ENCODE results near the gene SERINC1.

GRCh38 chr6:122449069-122449468 is 22.5 kb downstream of the SERINC1 start:
- TF ChIP-seq, protein P1, sequence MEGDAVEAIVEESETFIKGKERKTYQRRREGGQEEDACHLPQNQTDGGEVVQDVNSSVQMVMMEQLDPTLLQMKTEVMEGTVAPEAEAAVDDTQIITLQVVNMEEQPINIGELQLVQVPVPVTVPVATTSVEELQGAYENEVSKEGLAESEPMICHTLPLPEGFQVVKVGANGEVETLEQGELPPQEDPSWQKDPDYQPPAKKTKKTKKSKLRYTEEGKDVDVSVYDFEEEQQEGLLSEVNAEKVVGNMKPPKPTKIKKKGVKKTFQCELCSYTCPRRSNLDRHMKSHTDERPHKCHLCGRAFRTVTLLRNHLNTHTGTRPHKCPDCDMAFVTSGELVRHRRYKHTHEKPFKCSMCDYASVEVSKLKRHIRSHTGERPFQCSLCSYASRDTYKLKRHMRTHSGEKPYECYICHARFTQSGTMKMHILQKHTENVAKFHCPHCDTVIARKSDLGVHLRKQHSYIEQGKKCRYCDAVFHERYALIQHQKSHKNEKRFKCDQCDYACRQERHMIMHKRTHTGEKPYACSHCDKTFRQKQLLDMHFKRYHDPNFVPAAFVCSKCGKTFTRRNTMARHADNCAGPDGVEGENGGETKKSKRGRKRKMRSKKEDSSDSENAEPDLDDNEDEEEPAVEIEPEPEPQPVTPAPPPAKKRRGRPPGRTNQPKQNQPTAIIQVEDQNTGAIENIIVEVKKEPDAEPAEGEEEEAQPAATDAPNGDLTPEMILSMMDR (conservative IDR thresholded peaks at IDR 0.05; ENCODE audit: low read depth, low read length) = no peak
- TF ChIP-seq ELK1 (IDR thresholded peaks at IDR 0.05; ENCODE audit: borderline replicate concordance, low read depth, low read length) (no peak), MXI1 (IDR thresholded peaks at IDR 0.05; ENCODE audit: borderline replicate concordance, low read depth, low read length) (no peak), MAZ (IDR thresholded peaks at IDR 0.05; ENCODE audit: borderline replicate concordance, low read depth, low read length) (no peak), SMC3 (IDR thresholded peaks at IDR 0.05; ENCODE audit: low read depth, low read length) (no peak), RAD21 (IDR thresholded peaks at IDR 0.05; ENCODE audit: low read length) (no peak), MAFK (IDR thresholded peaks at IDR 0.05; ENCODE audit: low read depth, low read length) (no peak), POLR2A (IDR thresholded peaks at IDR 0.05; ENCODE audit: low read depth, low read length) (no peak), FOS (IDR thresholded peaks at IDR 0.05; ENCODE audit: low read depth, low read length) (no peak), CEBPB (IDR thresholded peaks at IDR 0.05; ENCODE audit: low read depth, low read length) (no peak), NFE2L2 (IDR thresholded peaks at IDR 0.05; ENCODE audit: low read depth, low read length) (no peak), RFX5 (IDR thresholded peaks at IDR 0.05; ENCODE audit: low read depth, low read length) (no peak)
- TF ChIP-seq, protein P2, sequence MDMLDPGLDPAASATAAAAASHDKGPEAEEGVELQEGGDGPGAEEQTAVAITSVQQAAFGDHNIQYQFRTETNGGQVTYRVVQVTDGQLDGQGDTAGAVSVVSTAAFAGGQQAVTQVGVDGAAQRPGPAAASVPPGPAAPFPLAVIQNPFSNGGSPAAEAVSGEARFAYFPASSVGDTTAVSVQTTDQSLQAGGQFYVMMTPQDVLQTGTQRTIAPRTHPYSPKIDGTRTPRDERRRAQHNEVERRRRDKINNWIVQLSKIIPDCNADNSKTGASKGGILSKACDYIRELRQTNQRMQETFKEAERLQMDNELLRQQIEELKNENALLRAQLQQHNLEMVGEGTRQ (IDR thresholded peaks at IDR 0.05; ENCODE audit: low read depth, low read length) = no peak
